ENCODE results near the gene CRPPA.

- no peak for TF ChIP-seq POLR2A (IDR thresholded peaks at IDR 0.05)
- TF ChIP-seq, protein P1, sequence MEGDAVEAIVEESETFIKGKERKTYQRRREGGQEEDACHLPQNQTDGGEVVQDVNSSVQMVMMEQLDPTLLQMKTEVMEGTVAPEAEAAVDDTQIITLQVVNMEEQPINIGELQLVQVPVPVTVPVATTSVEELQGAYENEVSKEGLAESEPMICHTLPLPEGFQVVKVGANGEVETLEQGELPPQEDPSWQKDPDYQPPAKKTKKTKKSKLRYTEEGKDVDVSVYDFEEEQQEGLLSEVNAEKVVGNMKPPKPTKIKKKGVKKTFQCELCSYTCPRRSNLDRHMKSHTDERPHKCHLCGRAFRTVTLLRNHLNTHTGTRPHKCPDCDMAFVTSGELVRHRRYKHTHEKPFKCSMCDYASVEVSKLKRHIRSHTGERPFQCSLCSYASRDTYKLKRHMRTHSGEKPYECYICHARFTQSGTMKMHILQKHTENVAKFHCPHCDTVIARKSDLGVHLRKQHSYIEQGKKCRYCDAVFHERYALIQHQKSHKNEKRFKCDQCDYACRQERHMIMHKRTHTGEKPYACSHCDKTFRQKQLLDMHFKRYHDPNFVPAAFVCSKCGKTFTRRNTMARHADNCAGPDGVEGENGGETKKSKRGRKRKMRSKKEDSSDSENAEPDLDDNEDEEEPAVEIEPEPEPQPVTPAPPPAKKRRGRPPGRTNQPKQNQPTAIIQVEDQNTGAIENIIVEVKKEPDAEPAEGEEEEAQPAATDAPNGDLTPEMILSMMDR (IDR thresholded peaks at IDR 0.05): no peak
Observed at GRCh38 chr7:16432425-16432731, 11.0 kb upstream of the CRPPA start.

Measured in adrenal gland (tissue), 5 donors.